CD8-positive, alpha-beta memory T cell (primary cell): ENCODE data around the gene FAM20A. TPM values are rescaled to one million over a fixed set of nuclear protein-coding genes. Genes with fewer than 3 reads are reported as not detected.

Experiments
- CTCF ChIA-PET: fragments of 350-600 bp; sonication (Branson Sonifier 250); formaldehyde crosslinking; loops from one replicate; lab custom pipeline; 2021; ENCODE audit warnings: antibody characterized with exemption; lab: Charles Lee
- POLR2A ChIA-PET: fragments of 350-600 bp; sonication (Branson Sonifier 250); formaldehyde crosslinking; loops from one replicate; lab custom pipeline; 2021; ENCODE audit warnings: antibody characterized with exemption; lab: Charles Lee
- DNase-seq, 5 donors: peaks; one replicate each; pipeline versions ENCODE4 v3.0.0 to v3.0.0-alpha.2; 2020 to 2022; ENCODE audit warnings: mixed read lengths in 1 of 5
- H3K27ac ChIP-seq: one replicate; pipeline ENCODE4 v1.7.0; 2013; ENCODE audit warnings: low read depth, mild to moderate bottlenecking, low read length, moderate library complexity
- H3K27me3 ChIP-seq: 2 replicates; pipeline ENCODE4 v1.7.0; 2013; ENCODE audit warnings: low read length, mild to moderate bottlenecking; ENCODE audit not compliant: insufficient read depth, poor library complexity, severe bottlenecking
- H3K36me3 ChIP-seq: 2 replicates; pipeline ENCODE4 v1.7.0; 2013; ENCODE audit warnings: mild to moderate bottlenecking, low read length, moderate library complexity; ENCODE audit not compliant: insufficient read depth
- H3K4me1 ChIP-seq: 2 replicates; pipeline ENCODE4 v1.7.0; 2013; ENCODE audit warnings: mild to moderate bottlenecking, low read length, moderate library complexity; ENCODE audit not compliant: insufficient read depth
- H3K4me3 ChIP-seq: 2 replicates; pipeline ENCODE4 v1.7.0; 2013; ENCODE audit warnings: mild to moderate bottlenecking, low read length
- H3K9me3 ChIP-seq: 2 replicates; pipeline ENCODE4 v1.7.0; 2013; ENCODE audit warnings: mild to moderate bottlenecking, low read length
- H3K27ac Mint-ChIP-seq, 8 donors: one replicate each; pipeline ENCODE4 v1.8.0; 2020 to 2021; ENCODE audit warnings: mixed read lengths in 8 of 8, mild to moderate bottlenecking in 6 of 8, inconsistent platforms in 3 of 8, moderate library complexity in 3 of 8
- H3K27me3 Mint-ChIP-seq, 2 donors: one replicate each; pipeline ENCODE4 v1.8.0; 2020 to 2021; ENCODE audit warnings: mixed read lengths in 2 of 2, mild to moderate bottlenecking in 1 of 2, moderate library complexity in 1 of 2
- H3K36me3 Mint-ChIP-seq, 3 donors: one replicate each; pipeline ENCODE4 v1.8.0; 2020 to 2021; ENCODE audit warnings: mixed read lengths in 3 of 3, inconsistent platforms in 1 of 3, mild to moderate bottlenecking in 1 of 3
- H3K4me1 Mint-ChIP-seq, 3 donors: one replicate each; pipeline ENCODE4 v1.8.0; 2020 to 2021; ENCODE audit warnings: mixed read lengths in 3 of 3, inconsistent platforms in 1 of 3, mild to moderate bottlenecking in 1 of 3
- H3K4me3 Mint-ChIP-seq, 7 donors: one replicate each; pipeline ENCODE4 v1.8.0; 2020 to 2021; ENCODE audit warnings: mixed read lengths in 7 of 7, mild to moderate bottlenecking in 6 of 7, moderate library complexity in 4 of 7, inconsistent platforms in 2 of 7
- H3K9me3 Mint-ChIP-seq, 5 donors: one replicate each; pipeline ENCODE4 v1.8.0; 2020 to 2022; ENCODE audit warnings: mixed read lengths in 5 of 5, mild to moderate bottlenecking in 3 of 5, moderate library complexity in 2 of 5, inconsistent platforms in 1 of 5
- polyA plus RNA-seq: library from polyadenylated mRNA; unstranded; fragments of 300-500 nt; fragmentation: Illumina TruSeq; gene quantifications from one replicate; pipeline ENCODE4 v1.2.3, GENCODE V29; 2021
- total RNA-seq, 2 experiments: library from RNA; stranded (reverse); gene quantifications; one replicate each; pipeline ENCODE4 v1.2.3, GENCODE V29; 2021

Gene FAM20A
- total and polyA plus RNA-seq, 3 experiments from 2014 or later = 0.07 TPM; not detected in 2

- H3K27ac ChIP-seq = no peak overlapping the region
- no peak overlapping the region for H3K27ac Mint-ChIP-seq
- peaks cover 34 to 59% of the 10 kb centered on the region in 2 donors for H3K27me3 Mint-ChIP-seq
- H3K9me3 Mint-ChIP-seq = no peaks in the 10 kb centered on the region
- no peaks in the 10 kb centered on the region for H3K9me3 ChIP-seq
- peaks cover 5% of the 10 kb centered on the region for H3K27me3 ChIP-seq
- peaks cover 0 to 15% (median 2%) of the 10 kb centered on the region in 3 donors for H3K36me3 Mint-ChIP-seq
- peaks cover 3% of the 10 kb centered on the region for H3K4me1 ChIP-seq
- CTCF ChIA-PET = no interaction called here
- H3K4me3 ChIP-seq = no peak overlapping the region
- POLR2A ChIA-PET = no interaction called here
- no peaks in the 10 kb centered on the region for H3K36me3 ChIP-seq
- DNase-seq = no peak
- peaks cover 0 to 11% (median 0%) of the 10 kb centered on the region in 3 donors for H3K4me1 Mint-ChIP-seq
- no peak overlapping the region for H3K4me3 Mint-ChIP-seq
These were observed 9.2 kb downstream of the FAM20A start for GRCh38 chr17:68592009-68592408.

- Histone ChIP-seq H3K27ac (no peak overlapping the region), H3K36me3 (no peaks in the 10 kb centered on the region), H3K4me3 (no peak overlapping the region), H3K4me1 (peaks cover 3% of the 10 kb centered on the region), H3K9me3 (no peaks in the 10 kb centered on the region), H3K27me3 (peaks cover 5% of the 10 kb centered on the region)
- ChIA-PET CTCF (no interaction called here), POLR2A (no interaction called here)
- DNase-seq = no peak
- peaks cover 0 to 11% (median 0%) of the 10 kb centered on the region in 3 donors for H3K4me1 Mint-ChIP-seq
- H3K27me3 Mint-ChIP-seq = peaks cover 34 to 55% of the 10 kb centered on the region in 2 donors
- no peak overlapping the region for H3K27ac Mint-ChIP-seq
- no peak overlapping the region for H3K4me3 Mint-ChIP-seq
- no peaks in the 10 kb centered on the region for H3K9me3 Mint-ChIP-seq
- peaks cover 0 to 15% (median 2%) of the 10 kb centered on the region in 3 donors for H3K36me3 Mint-ChIP-seq
These were observed 9.6 kb downstream of the FAM20A start for GRCh38 chr17:68591583-68591982.

- no peaks in the 10 kb centered on the region for H3K9me3 Mint-ChIP-seq
- CTCF ChIA-PET = no interaction called here
- H3K4me3 Mint-ChIP-seq = no peak overlapping the region
These were observed 12.1 kb downstream of the FAM20A start for GRCh38 chr17:68589086-68589485.

GRCh38 chr17:68588362-68588761, 12.8 kb downstream of the FAM20A start:
- Mint-ChIP-seq H3K4me1 (no peaks in the 10 kb centered on the region), H3K27me3 (peaks cover 16 to 31% of the 10 kb centered on the region in 2 donors), H3K9me3 (no peaks in the 10 kb centered on the region), H3K4me3 (no peak overlapping the region), H3K27ac (no peak overlapping the region), H3K36me3 (peaks cover 0 to 15% (median 2%) of the 10 kb centered on the region in 3 donors)
- Histone ChIP-seq H3K4me3 (no peak overlapping the region), H3K9me3 (no peaks in the 10 kb centered on the region), H3K27ac (no peak overlapping the region), H3K36me3 (no peaks in the 10 kb centered on the region), H3K27me3 (peaks cover 5% of the 10 kb centered on the region), H3K4me1 (no peaks in the 10 kb centered on the region)
- ChIA-PET POLR2A (no interaction called here), CTCF (no interaction called here)
- DNase-seq = no peak

More at GRCh38 chr17:68589086-68589485, 12.1 kb downstream of the FAM20A start:
- no peaks in the 10 kb centered on the region for H3K36me3 ChIP-seq
- Mint-ChIP-seq H3K27me3 (peaks cover 22 to 37% of the 10 kb centered on the region in 2 donors), H3K36me3 (peaks cover 0 to 15% (median 2%) of the 10 kb centered on the region in 3 donors), H3K4me1 (no peaks in the 10 kb centered on the region), H3K27ac (no peak overlapping the region)
- POLR2A ChIA-PET = no interaction called here
- H3K27ac ChIP-seq = no peak overlapping the region
- H3K4me3 ChIP-seq = no peak overlapping the region
- H3K9me3 ChIP-seq = no peaks in the 10 kb centered on the region
- DNase-seq = no peak
- H3K27me3 ChIP-seq = peaks cover 5% of the 10 kb centered on the region
- H3K4me1 ChIP-seq = no peaks in the 10 kb centered on the region

GRCh38 chr17:68587847-68588246, 13.3 kb downstream of the FAM20A start:
- no peak for DNase-seq
- POLR2A ChIA-PET = no interaction called here
- no peaks in the 10 kb centered on the region for H3K4me1 Mint-ChIP-seq
- no peak overlapping the region for H3K4me3 Mint-ChIP-seq
- H3K36me3 Mint-ChIP-seq = peaks cover 0 to 15% (median 2%) of the 10 kb centered on the region in 3 donors
- H3K9me3 ChIP-seq = no peaks in the 10 kb centered on the region
- no peaks in the 10 kb centered on the region for H3K36me3 ChIP-seq
- H3K27ac ChIP-seq = no peak overlapping the region
- H3K9me3 Mint-ChIP-seq = no peaks in the 10 kb centered on the region
- H3K4me3 ChIP-seq = no peak overlapping the region
- CTCF ChIA-PET = no interaction called here
- no peaks in the 10 kb centered on the region for H3K4me1 ChIP-seq
- H3K27ac Mint-ChIP-seq = no peak overlapping the region
- peaks cover 14 to 25% of the 10 kb centered on the region in 2 donors for H3K27me3 Mint-ChIP-seq
- H3K27me3 ChIP-seq = peaks cover 5% of the 10 kb centered on the region

GRCh38 chr17:68587026-68587425, 14.1 kb downstream of the FAM20A start:
- Histone ChIP-seq H3K36me3 (no peaks in the 10 kb centered on the region), H3K9me3 (no peaks in the 10 kb centered on the region), H3K27ac (no peak overlapping the region), H3K27me3 (peaks cover 3% of the 10 kb centered on the region), H3K4me3 (no peak overlapping the region), H3K4me1 (no peaks in the 10 kb centered on the region)
- Mint-ChIP-seq H3K9me3 (no peaks in the 10 kb centered on the region), H3K36me3 (peaks cover 0 to 15% (median 2%) of the 10 kb centered on the region in 3 donors), H3K4me1 (no peaks in the 10 kb centered on the region), H3K27me3 (peaks cover 10 to 23% of the 10 kb centered on the region in 2 donors), H3K27ac (no peak overlapping the region), H3K4me3 (no peak overlapping the region)
- no peak for DNase-seq
- ChIA-PET POLR2A (no interaction called here), CTCF (no interaction called here)

- no peak for DNase-seq
- no peak overlapping the region for H3K27ac ChIP-seq
- no peaks in the 10 kb centered on the region for H3K36me3 ChIP-seq
- H3K36me3 Mint-ChIP-seq = peaks cover 0 to 15% (median 2%) of the 10 kb centered on the region in 3 donors
- H3K27me3 Mint-ChIP-seq = peaks cover 9 to 15% of the 10 kb centered on the region in 2 donors
- H3K27me3 ChIP-seq = no peaks in the 10 kb centered on the region
- CTCF ChIA-PET = no interaction called here
- no peaks in the 10 kb centered on the region for H3K9me3 ChIP-seq
- no peaks in the 10 kb centered on the region for H3K9me3 Mint-ChIP-seq
- H3K4me3 Mint-ChIP-seq = no peak overlapping the region
- H3K27ac Mint-ChIP-seq = no peak overlapping the region
- no peaks in the 10 kb centered on the region for H3K4me1 ChIP-seq
- no peaks in the 10 kb centered on the region for H3K4me1 Mint-ChIP-seq
- POLR2A ChIA-PET = no interaction called here
- no peak overlapping the region for H3K4me3 ChIP-seq
These were observed 15.5 kb downstream of the FAM20A start for GRCh38 chr17:68585643-68586042.

GRCh38 chr17:68584581-68585303, 16.4 kb downstream of the FAM20A start:
- H3K36me3 ChIP-seq = no peaks in the 10 kb centered on the region
- no peaks in the 10 kb centered on the region for H3K9me3 ChIP-seq
- no peak overlapping the region for H3K27ac ChIP-seq
- no peak overlapping the region for H3K4me3 Mint-ChIP-seq
- CTCF ChIA-PET = interaction anchor here (1.0 kb wide), 1 partner anchor 11 kb away, joined by 3 read pairs; no protein-coding TSS in a partner anchor
- H3K4me1 Mint-ChIP-seq = no peaks in the 10 kb centered on the region
- DNase-seq = no peak
- no peaks in the 10 kb centered on the region for H3K4me1 ChIP-seq
- H3K27me3 ChIP-seq = no peaks in the 10 kb centered on the region
- POLR2A ChIA-PET = no interaction called here
- H3K4me3 ChIP-seq = no peak overlapping the region
- H3K9me3 Mint-ChIP-seq = no peaks in the 10 kb centered on the region
- peaks cover 10 to 14% of the 10 kb centered on the region in 2 donors for H3K27me3 Mint-ChIP-seq
- no peak overlapping the region for H3K27ac Mint-ChIP-seq
- H3K36me3 Mint-ChIP-seq = peaks cover 0 to 15% (median 2%) of the 10 kb centered on the region in 3 donors
